Caco-2 (cell line): Measurements from ENCODE around the gene GABBR1. TPM values are rescaled to one million over a fixed set of nuclear protein-coding genes. Genes with fewer than 3 reads are reported as not detected.

Source experiments
- BruUV-seq: library from RNA; stranded (reverse); fragments of 400-500 nt; replicated peaks from 2 replicates; lab custom pipeline; 2021; lab: Mats Ljungman, UMichigan
- CTCF ChIA-PET: fragments of 300-600 bp; sonication (Branson Sonifier 250); formaldehyde crosslinking; loops from one replicate; lab custom pipeline; 2022; ENCODE audit warnings: antibody characterized with exemption; lab: Charles Lee
- POLR2A ChIA-PET: fragments of 300-600 bp; sonication (Branson Sonifier 250); formaldehyde crosslinking; loops from one replicate; lab custom pipeline; 2022; ENCODE audit warnings: antibody characterized with exemption; lab: Charles Lee
- DNase-seq, 2 experiments: peaks; one replicate each; pipeline versions ENCODE4 v3.0.0 to v3.0.0-alpha.2; 2020 to 2022
- H3K27me3 ChIP-seq: replicated peaks from 2 replicates; pipeline ENCODE4 v1.6.0; 2011; ENCODE audit warnings: low read length; ENCODE audit not compliant: control insufficient read depth, insufficient read depth
- H3K36me3 ChIP-seq: 2 replicates; pipeline ENCODE4 v1.5.1; 2011; ENCODE audit warnings: low read length; ENCODE audit not compliant: control insufficient read depth, insufficient read depth
- H3K4me1 ChIP-seq: fragments of 250-450 bp; sonication (Bioruptor Pico); 2 replicates; pipeline ENCODE4 v1.5.1; 2020; ENCODE audit warnings: mild to moderate bottlenecking
- H3K4me3 ChIP-seq: 2 replicates; pipeline ENCODE4 v1.5.1; 2011; ENCODE audit warnings: low read depth, mild to moderate bottlenecking, control low read depth, low read length
- H3K9me3 ChIP-seq: fragments of 250-450 bp; sonication (Bioruptor Pico); 2 replicates; pipeline ENCODE4 v1.5.1; 2020; ENCODE audit warnings: mild to moderate bottlenecking, moderate library complexity
- H3K27ac Mint-ChIP-seq: one replicate; pipeline ENCODE4 v1.8.0; 2022; ENCODE audit warnings: mixed read lengths; ENCODE audit not compliant: unreplicated experiment
- H3K27me3 Mint-ChIP-seq: one replicate; pipeline ENCODE4 v1.8.0; 2022; ENCODE audit warnings: mixed read lengths; ENCODE audit not compliant: insufficient read depth, unreplicated experiment
- H3K36me3 Mint-ChIP-seq: one replicate; pipeline ENCODE4 v1.8.0; 2022; ENCODE audit warnings: mild to moderate bottlenecking, mixed read lengths; ENCODE audit not compliant: insufficient read depth, unreplicated experiment
- H3K4me1 Mint-ChIP-seq: one replicate; pipeline ENCODE4 v1.8.0; 2022; ENCODE audit warnings: low read depth, mixed read lengths; ENCODE audit not compliant: unreplicated experiment
- H3K4me3 Mint-ChIP-seq: one replicate; pipeline ENCODE4 v1.8.0; 2022; ENCODE audit warnings: mild to moderate bottlenecking, moderate library complexity, mixed read lengths; ENCODE audit not compliant: unreplicated experiment
- H3K9me3 Mint-ChIP-seq: one replicate; pipeline ENCODE4 v1.8.0; 2022; ENCODE audit warnings: mixed read lengths; ENCODE audit not compliant: unreplicated experiment
- CTCF ChIP-seq, 2 experiments: fragments of 200-600 bp in 1 of 2; IDR thresholded peaks; 1 replicate in 1 of 2; 2 replicates in 1 of 2; pipeline versions ENCODE4 v1.5.1 to v1.8.0; 2011 to 2022; ENCODE audit warnings: antibody characterized with exemption in 1 of 2, control low read depth in 1 of 2, inconsistent platforms in 1 of 2, low read depth in 1 of 2, low read length in 1 of 2, mild to moderate bottlenecking in 1 of 2, moderate library complexity in 1 of 2; ENCODE audit not compliant: insufficient read depth in 1 of 2, severe bottlenecking in 1 of 2, unreplicated experiment in 1 of 2
- intact Hi-C: fragments of 100-400 bp; cut with micrococcal nuclease; formaldehyde crosslinking; loops from one replicate; pipeline ENCODE4 v1.10.0; 2022; ENCODE audit not compliant: unreplicated experiment
- total RNA-seq: library from RNA; stranded (reverse); gene quantifications from 2 replicates; pipeline ENCODE4 v1.2.3, GENCODE V29; 2022

Gene GABBR1
- total RNA-seq, 1 experiment from 2014 or later: 3.3 TPM

DNA sequence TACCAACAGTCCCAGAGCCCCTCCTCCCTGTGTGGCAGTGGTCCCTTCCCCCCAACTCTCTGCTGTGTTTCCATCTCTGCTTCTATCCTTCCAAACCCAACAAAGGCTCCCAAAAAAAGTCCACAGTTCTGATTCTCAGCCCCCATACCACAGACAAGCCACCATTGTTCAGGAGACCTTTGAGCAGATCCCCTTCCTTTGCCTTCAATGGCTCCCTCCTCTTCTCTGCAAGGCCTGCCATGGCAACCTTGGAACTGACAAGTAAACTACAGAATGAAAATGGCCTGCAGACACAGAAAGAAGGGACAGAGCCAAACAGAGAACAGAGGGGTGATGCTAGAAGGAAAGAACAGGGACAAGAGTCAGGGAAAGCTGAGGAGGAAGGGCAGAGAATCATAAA lies 24.9 kb downstream of the GABBR1 start:
- POLR2A ChIA-PET: no interaction called here
- H3K36me3 Mint-ChIP-seq: no peaks in the 10 kb centered on the region
- no peak overlapping the region for H3K4me3 Mint-ChIP-seq

GRCh38 chr6:29603930-29604329 lies 29.1 kb downstream of the GABBR1 start:
- no peaks in the 10 kb centered on the region for H3K36me3 Mint-ChIP-seq
- Histone ChIP-seq H3K36me3 (no peaks in the 10 kb centered on the region), H3K4me3 (no peak overlapping the region), H3K27me3 (no peaks in the 10 kb centered on the region), H3K4me1 (no peaks in the 10 kb centered on the region), H3K9me3 (no peaks in the 10 kb centered on the region)
- H3K4me3 Mint-ChIP-seq: no peak overlapping the region
- no peak overlapping the region for H3K27ac Mint-ChIP-seq
- H3K9me3 Mint-ChIP-seq: no peaks in the 10 kb centered on the region
- BruUV-seq: no TSS peak
- intact Hi-C loops: no loop called here
- no peak for TF ChIP-seq CTCF (IDR thresholded peaks at IDR 0.05; ENCODE audit: insufficient read depth in 1 of 2, low read depth in 1 of 2, low read length in 1 of 2, severe bottlenecking in 1 of 2, unreplicated experiment in 1 of 2)
- H3K4me1 Mint-ChIP-seq: no peaks in the 10 kb centered on the region
- peaks cover 12% of the 10 kb centered on the region for H3K27me3 Mint-ChIP-seq
- POLR2A ChIA-PET: no interaction called here
- CTCF ChIA-PET: no interaction called here
- DNase-seq: no peak

More for the DNA sequence above, 24.9 kb downstream of the GABBR1 start:
- Mint-ChIP-seq H3K27ac (no peak overlapping the region), H3K4me1 (no peaks in the 10 kb centered on the region), H3K9me3 (no peaks in the 10 kb centered on the region), H3K27me3 (peaks cover 10% of the 10 kb centered on the region)
- H3K9me3 ChIP-seq: no peaks in the 10 kb centered on the region
- no TSS peak for BruUV-seq
- CTCF ChIA-PET: no interaction called here
- no peak overlapping the region for H3K4me3 ChIP-seq
- H3K36me3 ChIP-seq: no peaks in the 10 kb centered on the region
- TF ChIP-seq CTCF (IDR thresholded peaks at IDR 0.05; ENCODE audit: insufficient read depth in 1 of 2, low read depth in 1 of 2, low read length in 1 of 2, severe bottlenecking in 1 of 2, unreplicated experiment in 1 of 2): no peak
- no peak for DNase-seq
- no peaks in the 10 kb centered on the region; the same call in 1 of the 2 replicates for H3K27me3 ChIP-seq
- intact Hi-C loops: no loop called here
- H3K4me1 ChIP-seq: no peaks in the 10 kb centered on the region

GRCh38 chr6:29603456-29603855 lies 29.5 kb downstream of the GABBR1 start:
- no peak for TF ChIP-seq CTCF (IDR thresholded peaks at IDR 0.05; ENCODE audit: insufficient read depth in 1 of 2, low read depth in 1 of 2, low read length in 1 of 2, severe bottlenecking in 1 of 2, unreplicated experiment in 1 of 2)
- no peaks in the 10 kb centered on the region for H3K4me1 ChIP-seq
- peaks cover 12% of the 10 kb centered on the region for H3K27me3 Mint-ChIP-seq

More at GRCh38 chr6:29603456-29603855, 29.5 kb downstream of the GABBR1 start:
- Histone ChIP-seq H3K9me3 (no peaks in the 10 kb centered on the region), H3K36me3 (no peaks in the 10 kb centered on the region), H3K4me3 (no peak overlapping the region), H3K27me3 (no peaks in the 10 kb centered on the region)
- ChIA-PET POLR2A (interaction anchor here (0.6 kb wide), 1 partner anchor 72 kb away, joined by 8 read pairs; no protein-coding TSS in a partner anchor), CTCF (interaction anchor here (1.2 kb wide), 1 partner anchor 44 kb away, joined by 3 read pairs; no protein-coding TSS in a partner anchor)
- Mint-ChIP-seq H3K27ac (no peak overlapping the region), H3K4me3 (no peak overlapping the region), H3K36me3 (no peaks in the 10 kb centered on the region), H3K4me1 (no peaks in the 10 kb centered on the region), H3K9me3 (no peaks in the 10 kb centered on the region)
- BruUV-seq: no TSS peak
- intact Hi-C loops: no loop called here
- DNase-seq: no peak
